Activated CD4-positive, alpha-beta T cell treated with anti-CD3 and anti-CD28 coated beads, Interleukin-2, amount 50 U/mL, for 24 hours (primary cell): Measurements from ENCODE around the gene MAN1C1.

ENCODE experiments used
- DNase-seq, 2 donors: peaks; one replicate each; pipeline ENCODE4 v3.0.0-alpha.2; 2020; ENCODE audit warnings: low read depth in 1 of 2, low spot score in 1 of 2

The MAN1C1 gene

GRCh38 chr1:25613091-25613490 is 3.5 kb upstream of the MAN1C1 start:
- DNase-seq, result no peak

- DNase-seq, result no peak
These were observed 2.0 kb upstream of the MAN1C1 start for GRCh38 chr1:25614501-25615171.

GRCh38 chr1:25615172-25615541 is 1.4 kb upstream of the MAN1C1 start:
- no peak for DNase-seq

- no peak for DNase-seq
These were observed 962 bp upstream of the MAN1C1 start for GRCh38 chr1:25615563-25616094.

- DNase-seq, result no peak
These were observed 515 bp downstream of the MAN1C1 start for GRCh38 chr1:25616987-25617624.

- no peak for DNase-seq
These were observed 1.2 kb downstream of the MAN1C1 start for GRCh38 chr1:25617625-25618432.

- no peak for DNase-seq
These were observed 1.8 kb downstream of the MAN1C1 start for GRCh38 chr1:25618433-25618808.

GRCh38 chr1:25619101-25619890 is 2.7 kb downstream of the MAN1C1 start:
- no peak for DNase-seq

- DNase-seq, result no peak
These were observed 3.6 kb downstream of the MAN1C1 start for GRCh38 chr1:25620211-25620610.

GRCh38 chr1:25620701-25621350 is 4.2 kb downstream of the MAN1C1 start:
- DNase-seq, result no peak

GRCh38 chr1:25621876-25622275 is 5.3 kb downstream of the MAN1C1 start:
- no peak for DNase-seq

GRCh38 chr1:25622531-25622930 is 5.9 kb downstream of the MAN1C1 start:
- DNase-seq, result no peak

- DNase-seq, result no peak
These were observed 6.4 kb downstream of the MAN1C1 start for GRCh38 chr1:25623007-25623406.

GRCh38 chr1:25623731-25624130 is 7.1 kb downstream of the MAN1C1 start:
- no peak for DNase-seq

- no peak for DNase-seq
These were observed 7.6 kb downstream of the MAN1C1 start for GRCh38 chr1:25624156-25624555.

GRCh38 chr1:25624604-25625003 is 8.0 kb downstream of the MAN1C1 start:
- DNase-seq, result no peak

- no peak for DNase-seq
These were observed 9.4 kb downstream of the MAN1C1 start for GRCh38 chr1:25626018-25626417.

- no peak for DNase-seq
These were observed 12.3 kb downstream of the MAN1C1 start for GRCh38 chr1:25628741-25629421.

- no peak for DNase-seq
These were observed 13.2 kb downstream of the MAN1C1 start for GRCh38 chr1:25629836-25630235.
